HepG2 (cell line): ENCODE measurements around the gene EFS. TPM values are rescaled to one million over a fixed set of nuclear protein-coding genes. Genes with fewer than 3 reads are reported as not detected.
A peak's percentile ranks its signal among the peaks of the same experiment; 100 is the strongest.

Experiments
- BATF2 ChIP-seq: sonication (generic); formaldehyde crosslinking; IDR thresholded peaks from 2 replicates; pipeline ENCODE4 v1.8.0; 2022; ENCODE audit warnings: mild to moderate bottlenecking, missing genetic modification reagents, moderate library complexity
- FOXO4 ChIP-seq: sonication (generic); formaldehyde crosslinking; conservative IDR thresholded peaks from 2 replicates; pipeline ENCODE4 v1.8.1; 2023; ENCODE audit warnings: missing genetic modification reagents
- GATA4 ChIP-seq: sonication (generic); IDR thresholded peaks from 2 replicates; pipeline ENCODE4 v1.6.1; 2016; ENCODE audit warnings: antibody characterized with exemption, low read depth, borderline replicate concordance
- KDM1A ChIP-seq: IDR thresholded peaks from 2 replicates; pipeline ENCODE4 v1.6.1; 2016; ENCODE audit warnings: missing compliant biosample characterization
- MIER3 ChIP-seq: IDR thresholded peaks from 2 replicates; pipeline ENCODE4 v1.6.1; 2016; ENCODE audit warnings: missing compliant biosample characterization, borderline replicate concordance
- ONECUT2 ChIP-seq: sonication (generic); formaldehyde crosslinking; IDR thresholded peaks from 2 replicates; pipeline ENCODE4 v1.4.0; 2020; ENCODE audit warnings: missing genetic modification reagents
- PITX1 ChIP-seq: sonication (generic); formaldehyde crosslinking; IDR thresholded peaks from 2 replicates; pipeline ENCODE4 v1.5.1; 2020; ENCODE audit warnings: mild to moderate bottlenecking, missing genetic modification reagents
- SNAPC4 ChIP-seq: sonication (generic); formaldehyde crosslinking; IDR thresholded peaks from 2 replicates; pipeline ENCODE4 v1.4.0; 2020; ENCODE audit warnings: mild to moderate bottlenecking, missing genetic modification reagents
- TFDP2 ChIP-seq: sonication (generic); formaldehyde crosslinking; IDR thresholded peaks from 2 replicates; pipeline ENCODE4 v1.4.0; 2020; ENCODE audit warnings: missing genetic modification reagents
- ZBTB3 ChIP-seq: sonication (generic); formaldehyde crosslinking; IDR thresholded peaks from 2 replicates; pipeline ENCODE4 v1.4.0; 2020; ENCODE audit warnings: low read depth, mild to moderate bottlenecking, moderate library complexity, missing genetic modification reagents, borderline replicate concordance
- ZC3H4 ChIP-seq: sonication (generic); formaldehyde crosslinking; IDR thresholded peaks from 2 replicates; pipeline ENCODE4 v1.4.0; 2020; ENCODE audit warnings: missing genetic modification reagents, borderline replicate concordance
- ZFP62 ChIP-seq: sonication (generic); formaldehyde crosslinking; IDR thresholded peaks from 2 replicates; pipeline ENCODE4 v1.4.0; 2020; ENCODE audit warnings: missing genetic modification reagents
- ZFY ChIP-seq: sonication (generic); formaldehyde crosslinking; IDR thresholded peaks from 2 replicates; pipeline ENCODE4 v1.4.0; 2020; ENCODE audit warnings: missing genetic modification reagents
- ZNF292 ChIP-seq: sonication (generic); formaldehyde crosslinking; IDR thresholded peaks from 2 replicates; pipeline ENCODE4 v1.8.1; 2022; ENCODE audit warnings: mild to moderate bottlenecking, low read depth, missing genetic modification reagents, borderline replicate concordance
- ZNF329 ChIP-seq: sonication (generic); formaldehyde crosslinking; IDR thresholded peaks from 2 replicates; pipeline ENCODE4 v1.9.0; 2021; ENCODE audit warnings: low read depth, mild to moderate bottlenecking, missing genetic modification reagents
- ZNF597 ChIP-seq: sonication (generic); formaldehyde crosslinking; IDR thresholded peaks from 2 replicates; pipeline ENCODE4 v1.5.0; 2020; ENCODE audit warnings: missing genetic modification reagents
- ZNF740 ChIP-seq: sonication (generic); formaldehyde crosslinking; IDR thresholded peaks from 2 replicates; pipeline ENCODE4 v1.4.0; 2020; ENCODE audit warnings: missing genetic modification reagents
- ZNF747 ChIP-seq: sonication (generic); formaldehyde crosslinking; IDR thresholded peaks from 2 replicates; pipeline ENCODE4 v1.8.1; 2023; ENCODE audit warnings: missing genetic modification reagents, mild to moderate bottlenecking, borderline replicate concordance
- ZZZ3 ChIP-seq: sonication (generic); formaldehyde crosslinking; IDR thresholded peaks from 2 replicates; pipeline ENCODE4 v1.4.0; 2020; ENCODE audit warnings: missing genetic modification reagents, mild to moderate bottlenecking, borderline replicate concordance
- polyA plus RNA-seq, 8 experiments: library from polyadenylated mRNA; depleted of rRNA in 3 of 8; stranded (reverse) in 7 of 8; unstranded in 1 of 8; fragments of >200 nt; fragmentation: Illumina TruSeq in 4 of 8; extraction: Trizol in 4 of 8; gene quantifications; 2 replicates each; pipeline versions ENCODE4 v1.2.1 to v1.2.3, GENCODE V29; 2011 to 2016; ENCODE audit warnings: low read depth in 4 of 8, missing spikeins in 1 of 8, mixed read lengths in 1 of 8; ENCODE audit not compliant: insufficient read depth in 1 of 8
- total RNA-seq, 5 experiments: library from RNA; depleted of rRNA; stranded (reverse); fragments of >200 nt; fragmentation: Illumina TruSeq; extraction: Trizol; gene quantifications; 2 replicates each; pipeline ENCODE4 v1.2.3, GENCODE V29; 2016; ENCODE audit warnings: low read depth in 1 of 5

The EFS gene
- total and polyA plus RNA-seq, 2 of the 13 experiments (the other 11 are each of a cell fraction or from before 2014, with no cell fraction given), result not detected

- TF ChIP-seq ZNF329 (no peak), ZFY (CRISPR knock-in tag) (peak; percentile 96), MIER3 (peak; percentile 97), ZBTB3 (CRISPR knock-in tag) (peak; percentile 73), BATF2 (CRISPR knock-in tag) (no peak), ZNF292 (peak; percentile 97), ZNF597 (CRISPR knock-in tag) (no peak), ZC3H4 (CRISPR knock-in tag) (no peak; the same call in 1 of the 2 replicates), ZNF747 (CRISPR knock-in tag) (peak; percentile 97), ZZZ3 (peak; percentile 97; the same call in 1 of the 2 replicates), TFDP2 (CRISPR knock-in tag) (peak; percentile 52; the same call in 1 of the 2 replicates), GATA4 (peak; percentile 84; the same call in 1 of the 2 replicates), ZFP62 (CRISPR knock-in tag) (no peak), FOXO4 (no peak), ZNF740 (CRISPR knock-in tag) (peak; percentile 99), ONECUT2 (peak; percentile 29; the same call in 1 of the 2 replicates), SNAPC4 (CRISPR knock-in tag) (peak; percentile 88; the same call in 1 of the 2 replicates), KDM1A (peak; percentile 60; the same call in 1 of the 2 replicates), PITX1 (CRISPR knock-in tag) (peak; percentile 76; the same call in 1 of the 2 replicates)
Observed at GRCh38 chr14:23306412-23307145, 58.4 kb downstream of the EFS start, which contains the start of gene BCL2L2 (continued).
